Ishikawa (cell line): Measurements from ENCODE around the gene ADPRS.

Source experiments
- CEBPB ChIP-seq: IDR thresholded peaks from 2 replicates; pipeline ENCODE4 v1.6.1; 2012
- CREB1 ChIP-seq: IDR thresholded peaks from 2 replicates; pipeline ENCODE4 v1.6.1; 2012; ENCODE audit warnings: low read depth
- EGR1 ChIP-seq: IDR thresholded peaks from 2 replicates; pipeline ENCODE4 v1.6.1; 2012
- EP300 ChIP-seq: IDR thresholded peaks from 2 replicates; pipeline ENCODE4 v1.6.1; 2012; ENCODE audit warnings: borderline replicate concordance
- FOXM1 ChIP-seq: IDR thresholded peaks from 2 replicates; pipeline ENCODE4 v1.6.1; 2012; ENCODE audit warnings: low read depth, borderline replicate concordance
- NFIC ChIP-seq: IDR thresholded peaks from 2 replicates; pipeline ENCODE4 v1.6.1; 2012
- RAD21 ChIP-seq: IDR thresholded peaks from 2 replicates; pipeline ENCODE4 v1.6.1; 2012; ENCODE audit warnings: low read depth
- TAF1 ChIP-seq: IDR thresholded peaks from 2 replicates; pipeline ENCODE4 v1.6.1; 2012; ENCODE audit warnings: low read depth, mild to moderate bottlenecking
- TCF12 ChIP-seq: IDR thresholded peaks from 2 replicates; pipeline ENCODE4 v1.6.1; 2012; ENCODE audit warnings: low read depth
- TEAD4 ChIP-seq: IDR thresholded peaks from 2 replicates; pipeline ENCODE4 v1.6.1; 2012
- YY1 ChIP-seq: IDR thresholded peaks from 2 replicates; pipeline ENCODE4 v1.6.1; 2012; ENCODE audit warnings: low read depth
- ZBTB7A ChIP-seq: IDR thresholded peaks from 2 replicates; pipeline ENCODE4 v1.6.1; 2012; ENCODE audit warnings: low read depth
- TF ChIP-seq, protein P1 (sequence below): IDR thresholded peaks from 2 replicates; pipeline ENCODE4 v1.6.1; 2012
- TF ChIP-seq, protein P2 (sequence below): IDR thresholded peaks from 2 replicates; pipeline ENCODE4 v1.6.1; 2012
- TF ChIP-seq, protein P3 (sequence below): IDR thresholded peaks from 2 replicates; pipeline ENCODE4 v1.6.1; 2012; ENCODE audit warnings: low read depth, mild to moderate bottlenecking

Gene ADPRS

DNA sequence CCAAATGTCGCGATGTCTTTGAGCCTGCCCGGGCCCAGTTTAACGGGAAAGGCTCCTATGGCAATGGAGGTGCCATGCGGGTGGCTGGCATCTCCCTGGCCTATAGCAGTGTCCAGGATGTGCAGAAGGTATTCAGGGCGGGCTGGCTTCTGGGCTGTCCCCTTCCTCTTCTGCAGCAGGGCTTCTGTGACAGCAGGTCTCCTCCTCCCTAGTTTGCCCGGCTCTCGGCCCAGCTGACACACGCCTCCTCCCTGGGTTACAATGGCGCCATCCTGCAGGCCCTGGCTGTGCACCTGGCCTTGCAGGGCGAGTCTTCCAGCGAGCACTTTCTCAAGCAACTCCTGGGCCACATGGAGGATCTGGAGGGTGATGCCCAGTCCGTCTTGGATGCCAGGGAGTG lies 3.0 kb downstream of the ADPRS start:
- TF ChIP-seq TAF1 (no peak), TCF12 (no peak), CEBPB (no peak), TEAD4 (no peak), FOXM1 (no peak), YY1 (no peak), EGR1 (no peak), NFIC (no peak), EP300 (no peak), ZBTB7A (no peak), RAD21 (no peak), CREB1 (no peak)
- TF ChIP-seq, protein P1, sequence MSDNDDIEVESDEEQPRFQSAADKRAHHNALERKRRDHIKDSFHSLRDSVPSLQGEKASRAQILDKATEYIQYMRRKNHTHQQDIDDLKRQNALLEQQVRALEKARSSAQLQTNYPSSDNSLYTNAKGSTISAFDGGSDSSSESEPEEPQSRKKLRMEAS, result no peak
- TF ChIP-seq, protein P2, sequence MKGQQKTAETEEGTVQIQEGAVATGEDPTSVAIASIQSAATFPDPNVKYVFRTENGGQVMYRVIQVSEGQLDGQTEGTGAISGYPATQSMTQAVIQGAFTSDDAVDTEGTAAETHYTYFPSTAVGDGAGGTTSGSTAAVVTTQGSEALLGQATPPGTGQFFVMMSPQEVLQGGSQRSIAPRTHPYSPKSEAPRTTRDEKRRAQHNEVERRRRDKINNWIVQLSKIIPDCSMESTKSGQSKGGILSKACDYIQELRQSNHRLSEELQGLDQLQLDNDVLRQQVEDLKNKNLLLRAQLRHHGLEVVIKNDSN, result no peak
- TF ChIP-seq, protein P3, sequence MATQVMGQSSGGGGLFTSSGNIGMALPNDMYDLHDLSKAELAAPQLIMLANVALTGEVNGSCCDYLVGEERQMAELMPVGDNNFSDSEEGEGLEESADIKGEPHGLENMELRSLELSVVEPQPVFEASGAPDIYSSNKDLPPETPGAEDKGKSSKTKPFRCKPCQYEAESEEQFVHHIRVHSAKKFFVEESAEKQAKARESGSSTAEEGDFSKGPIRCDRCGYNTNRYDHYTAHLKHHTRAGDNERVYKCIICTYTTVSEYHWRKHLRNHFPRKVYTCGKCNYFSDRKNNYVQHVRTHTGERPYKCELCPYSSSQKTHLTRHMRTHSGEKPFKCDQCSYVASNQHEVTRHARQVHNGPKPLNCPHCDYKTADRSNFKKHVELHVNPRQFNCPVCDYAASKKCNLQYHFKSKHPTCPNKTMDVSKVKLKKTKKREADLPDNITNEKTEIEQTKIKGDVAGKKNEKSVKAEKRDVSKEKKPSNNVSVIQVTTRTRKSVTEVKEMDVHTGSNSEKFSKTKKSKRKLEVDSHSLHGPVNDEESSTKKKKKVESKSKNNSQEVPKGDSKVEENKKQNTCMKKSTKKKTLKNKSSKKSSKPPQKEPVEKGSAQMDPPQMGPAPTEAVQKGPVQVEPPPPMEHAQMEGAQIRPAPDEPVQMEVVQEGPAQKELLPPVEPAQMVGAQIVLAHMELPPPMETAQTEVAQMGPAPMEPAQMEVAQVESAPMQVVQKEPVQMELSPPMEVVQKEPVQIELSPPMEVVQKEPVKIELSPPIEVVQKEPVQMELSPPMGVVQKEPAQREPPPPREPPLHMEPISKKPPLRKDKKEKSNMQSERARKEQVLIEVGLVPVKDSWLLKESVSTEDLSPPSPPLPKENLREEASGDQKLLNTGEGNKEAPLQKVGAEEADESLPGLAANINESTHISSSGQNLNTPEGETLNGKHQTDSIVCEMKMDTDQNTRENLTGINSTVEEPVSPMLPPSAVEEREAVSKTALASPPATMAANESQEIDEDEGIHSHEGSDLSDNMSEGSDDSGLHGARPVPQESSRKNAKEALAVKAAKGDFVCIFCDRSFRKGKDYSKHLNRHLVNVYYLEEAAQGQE, result no peak

DNA sequence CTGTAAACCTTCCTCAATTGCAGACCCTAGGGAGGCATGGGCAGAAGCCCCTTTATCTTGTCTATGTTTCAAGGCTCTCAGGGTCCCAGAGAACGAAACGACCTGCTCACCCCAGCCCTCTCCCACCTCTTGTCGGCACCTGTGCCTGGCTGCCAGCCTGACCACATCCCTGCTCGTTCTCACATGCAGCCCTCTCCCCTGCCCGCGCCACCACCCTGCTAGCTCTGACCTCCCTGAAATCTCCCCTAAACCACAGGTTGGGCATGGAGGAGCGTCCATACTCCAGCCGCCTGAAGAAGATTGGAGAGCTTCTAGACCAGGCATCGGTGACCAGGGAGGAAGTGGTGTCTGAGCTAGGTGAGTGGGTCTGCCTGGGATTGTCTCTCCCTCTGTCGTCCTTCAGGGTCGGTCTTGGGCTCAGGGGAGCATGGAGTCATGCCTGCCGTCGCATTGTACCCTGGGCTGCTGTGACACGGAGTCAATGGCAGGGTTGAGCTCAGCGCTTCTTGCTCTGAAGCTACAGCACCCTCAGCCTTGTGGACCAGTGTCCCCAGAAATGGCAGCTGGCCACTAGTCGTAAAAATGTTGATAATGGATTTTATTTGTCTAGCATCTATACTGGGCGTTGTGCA lies 3.6 kb downstream of the ADPRS start:
- TF ChIP-seq FOXM1 (no peak), ZBTB7A (no peak), CEBPB (no peak), RAD21 (no peak), TAF1 (no peak), CREB1 (no peak), EGR1 (no peak), TEAD4 (no peak), EP300 (no peak), TCF12 (no peak), YY1 (no peak), NFIC (no peak)
- TF ChIP-seq, protein P3, result no peak
- TF ChIP-seq, protein P1, result no peak
- TF ChIP-seq, protein P2, result no peak

DNA sequence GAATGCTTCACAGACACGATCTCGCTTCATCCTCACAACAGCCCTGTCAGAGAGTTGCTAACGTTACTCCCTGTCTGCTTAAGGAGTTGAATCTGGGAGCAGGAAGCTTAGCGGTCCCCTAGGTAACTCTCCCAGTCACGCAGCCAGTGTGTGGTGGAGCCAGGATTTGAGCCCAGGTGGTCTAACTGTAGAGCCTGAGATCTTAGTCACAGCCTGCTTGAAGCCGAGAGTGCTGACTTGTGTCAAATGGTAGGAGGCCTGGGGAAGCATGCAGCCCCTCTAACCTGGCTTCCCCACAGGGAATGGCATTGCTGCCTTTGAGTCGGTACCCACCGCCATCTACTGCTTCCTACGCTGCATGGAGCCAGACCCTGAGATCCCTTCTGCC lies 4.1 kb downstream of the ADPRS start:
- TF ChIP-seq YY1 (no peak), CEBPB (no peak)

DNA sequence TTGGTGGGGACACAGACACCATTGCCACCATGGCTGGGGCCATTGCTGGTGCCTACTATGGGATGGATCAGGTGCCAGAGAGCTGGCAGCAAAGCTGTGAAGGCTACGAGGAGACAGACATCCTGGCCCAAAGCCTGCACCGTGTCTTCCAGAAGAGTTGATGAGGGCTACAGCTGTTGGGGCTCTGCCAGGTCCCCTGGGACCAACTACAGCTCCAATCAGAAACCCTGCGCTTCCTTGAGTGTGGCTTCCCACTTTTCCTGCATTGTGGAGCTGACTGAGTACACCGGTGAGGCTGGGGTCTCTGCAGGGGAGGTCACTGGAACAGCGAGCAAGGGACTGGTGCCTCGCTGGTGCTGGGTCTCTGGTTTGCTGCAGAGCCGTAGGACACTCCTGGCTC lies 4.5 kb downstream of the ADPRS start:
- TF ChIP-seq ZBTB7A (no peak), TEAD4 (no peak), TCF12 (no peak), EP300 (no peak), CEBPB (no peak), NFIC (no peak), TAF1 (no peak), EGR1 (no peak), YY1 (no peak), FOXM1 (no peak), CREB1 (no peak)
- TF ChIP-seq, protein P2, result no peak
- TF ChIP-seq, protein P1, result no peak
- TF ChIP-seq, protein P3, result no peak
